ENCODE measurements around the gene ROPN1B. TPM values are rescaled to one million over a fixed set of nuclear protein-coding genes. Genes with fewer than 3 reads are reported as not detected.

The ROPN1B gene
- total RNA-seq, 1 experiment from 2014 or later = 0.26 TPM

- intact Hi-C loops (cut with micrococcal nuclease; ENCODE audit: unreplicated experiment) = no loop called here
- Histone ChIP-seq H3K27ac (ENCODE audit: low read length) (no peak overlapping the region), H3K36me3 (ENCODE audit: control insufficient read depth, insufficient read depth, low read length) (no peaks in the 10 kb centered on the region), H3K9me3 (ENCODE audit: control insufficient read depth, insufficient read depth, low read depth, low read length) (no peaks in the 10 kb centered on the region; the same call in 1 of the 2 replicates), H3K27me3 (ENCODE audit: control insufficient read depth, insufficient read depth, low read length) (no peaks in the 10 kb centered on the region), H3K4me1 (ENCODE audit: control insufficient read depth, insufficient read depth, low read length) (no peaks in the 10 kb centered on the region), H3K4me3 (ENCODE audit: low read depth in 2 of 2, low read length in 2 of 2) (no peak overlapping the region)
- CTCF ChIA-PET = no interaction called here
- DNase-seq (ENCODE audit: low read depth, low spot score) = no peak
- TF ChIP-seq SIN3A (IDR thresholded peaks at IDR 0.05; ENCODE audit: borderline replicate concordance, insufficient read depth, low read depth, low read length) (no peak), TCF7L2 (IDR thresholded peaks at IDR 0.05; ENCODE audit: low read depth, low read length) (no peak), POLR2AphosphoS5 (IDR thresholded peaks at IDR 0.05; ENCODE audit: low read depth, low read length) (no peak), REST (IDR thresholded peaks at IDR 0.05; ENCODE audit: insufficient read depth in 1 of 2, low read depth in 2 of 2, low read length in 1 of 2) (no peak), CTCF (IDR thresholded peaks at IDR 0.05) (no peak)
- POLR2A ChIA-PET = no interaction called here
- in situ Hi-C loops (cut with HindIII; ENCODE audit: low pct_unique_long_range_greater_than_20kb, low sequenced_read_pairs) = no loop called here
- no TSS peak for BruUV-seq (replicated peaks)
- 0 out of 2 replicates have a peak, but pooled peaks have one; percentile 52 for ATAC-seq
These were observed 56.9 kb downstream of the ROPN1B start for GRCh38 chr3:126025862-126026261.

- no peak overlapping the region for H3K27ac ChIP-seq (ENCODE audit: low read length)
- CTCF ChIA-PET = no interaction called here
- ATAC-seq (no peak), DNase-seq (ENCODE audit: low read depth, low spot score) (no peak)
- H3K27me3 ChIP-seq (ENCODE audit: control insufficient read depth, insufficient read depth, low read length) = no peaks in the 10 kb centered on the region
- in situ Hi-C loops (cut with HindIII; ENCODE audit: low pct_unique_long_range_greater_than_20kb, low sequenced_read_pairs) = no loop called here
- no peaks in the 10 kb centered on the region; the same call in 1 of the 2 replicates for H3K9me3 ChIP-seq (ENCODE audit: control insufficient read depth, insufficient read depth, low read depth, low read length)
- H3K36me3 ChIP-seq (ENCODE audit: control insufficient read depth, insufficient read depth, low read length) = no peaks in the 10 kb centered on the region
- no peak overlapping the region for H3K4me3 ChIP-seq (ENCODE audit: low read depth in 2 of 2, low read length in 2 of 2)
- intact Hi-C loops (cut with micrococcal nuclease; ENCODE audit: unreplicated experiment) = no loop called here
- H3K4me1 ChIP-seq (ENCODE audit: control insufficient read depth, insufficient read depth, low read length) = no peaks in the 10 kb centered on the region
- BruUV-seq (replicated peaks) = no TSS peak
- TF ChIP-seq REST (IDR thresholded peaks at IDR 0.05; ENCODE audit: insufficient read depth in 1 of 2, low read depth in 2 of 2, low read length in 1 of 2) (no peak), POLR2AphosphoS5 (IDR thresholded peaks at IDR 0.05; ENCODE audit: low read depth, low read length) (no peak), SIN3A (IDR thresholded peaks at IDR 0.05; ENCODE audit: borderline replicate concordance, insufficient read depth, low read depth, low read length) (no peak)
- POLR2A ChIA-PET = no interaction called here
These were observed 57.3 kb downstream of the ROPN1B start for GRCh38 chr3:126026277-126026751.
